Bronchial epithelial cell (primary cell): Measurements from ENCODE around the gene PRR15. TPM values are rescaled to one million over a fixed set of nuclear protein-coding genes. Genes with fewer than 3 reads are reported as not detected.

ENCODE experiments used
- DNase-seq: peaks from one replicate; pipeline ENCODE4 v3.0.0-alpha.2; 2010; ENCODE audit warnings: low read depth
- FAIRE-seq: peaks from 2 replicates; lab custom pipeline; 2011; peaks lifted over from hg19 to GRCh38; lab: Jason Lieb, UNC
- H3K27me3 ChIP-seq: 2 replicates; pipeline ENCODE4 v1.5.1; 2011; ENCODE audit warnings: low read length; ENCODE audit not compliant: control insufficient read depth, insufficient read depth
- H3K36me3 ChIP-seq: 2 replicates; pipeline ENCODE4 v1.5.1; 2011; ENCODE audit warnings: low read length; ENCODE audit not compliant: control insufficient read depth, insufficient read depth
- H3K4me3 ChIP-seq: 2 replicates; pipeline ENCODE4 v1.5.1; 2011; ENCODE audit warnings: mild to moderate bottlenecking, low read depth, low read length, control low read depth
- total RNA-seq: library from RNA; depleted of rRNA; stranded (reverse); fragments of >200 nt; gene quantifications from 2 replicates; pipeline ENCODE4 v1.2.1, GENCODE V29; 2014
- TF ChIP-seq, protein P1 (sequence below): IDR thresholded peaks from 2 replicates; pipeline ENCODE4 v1.5.1; 2011; ENCODE audit warnings: mild to moderate bottlenecking, moderate library complexity, low read length, control low read depth, inconsistent platforms; ENCODE audit not compliant: insufficient read depth, severe bottlenecking

Gene PRR15
- total RNA-seq, 1 donor from 2014 or later: 2.1 TPM

- Histone ChIP-seq H3K27me3 (no peaks in the 10 kb centered on the region), H3K4me3 (no peak overlapping the region), H3K36me3 (no peaks in the 10 kb centered on the region)
- DNase-seq (no peak), FAIRE-seq (no peak)
- TF ChIP-seq, protein P1, sequence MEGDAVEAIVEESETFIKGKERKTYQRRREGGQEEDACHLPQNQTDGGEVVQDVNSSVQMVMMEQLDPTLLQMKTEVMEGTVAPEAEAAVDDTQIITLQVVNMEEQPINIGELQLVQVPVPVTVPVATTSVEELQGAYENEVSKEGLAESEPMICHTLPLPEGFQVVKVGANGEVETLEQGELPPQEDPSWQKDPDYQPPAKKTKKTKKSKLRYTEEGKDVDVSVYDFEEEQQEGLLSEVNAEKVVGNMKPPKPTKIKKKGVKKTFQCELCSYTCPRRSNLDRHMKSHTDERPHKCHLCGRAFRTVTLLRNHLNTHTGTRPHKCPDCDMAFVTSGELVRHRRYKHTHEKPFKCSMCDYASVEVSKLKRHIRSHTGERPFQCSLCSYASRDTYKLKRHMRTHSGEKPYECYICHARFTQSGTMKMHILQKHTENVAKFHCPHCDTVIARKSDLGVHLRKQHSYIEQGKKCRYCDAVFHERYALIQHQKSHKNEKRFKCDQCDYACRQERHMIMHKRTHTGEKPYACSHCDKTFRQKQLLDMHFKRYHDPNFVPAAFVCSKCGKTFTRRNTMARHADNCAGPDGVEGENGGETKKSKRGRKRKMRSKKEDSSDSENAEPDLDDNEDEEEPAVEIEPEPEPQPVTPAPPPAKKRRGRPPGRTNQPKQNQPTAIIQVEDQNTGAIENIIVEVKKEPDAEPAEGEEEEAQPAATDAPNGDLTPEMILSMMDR: no peak
These were observed 43.6 kb downstream of the PRR15 start for GRCh38 chr7:29607259-29607658.

DNA sequence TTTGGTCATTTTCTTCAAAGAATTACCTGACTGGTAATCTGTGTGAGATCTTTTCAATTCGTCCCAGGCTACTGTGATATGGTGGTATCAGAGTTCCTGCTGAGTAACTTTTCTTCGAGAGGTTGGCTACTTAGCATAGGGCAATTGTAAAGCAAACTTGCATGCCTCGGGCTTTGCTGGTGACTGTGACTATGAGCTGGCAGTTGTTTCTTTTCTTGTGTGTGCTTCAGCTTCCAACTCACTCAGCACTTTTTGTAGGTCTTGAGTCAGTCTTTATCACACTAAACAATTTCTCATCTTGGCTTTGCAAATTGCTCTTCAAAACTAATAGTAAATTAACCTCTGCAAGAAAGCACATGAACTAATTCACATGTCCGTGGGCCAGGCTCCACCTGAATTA, 44.3 kb downstream of the PRR15 start:
- TF ChIP-seq, protein P1: no peak
- no peaks in the 10 kb centered on the region for H3K27me3 ChIP-seq
- H3K36me3 ChIP-seq: no peaks in the 10 kb centered on the region
- FAIRE-seq: peak; percentile 85
- DNase-seq: peak; percentile 97
- no peak overlapping the region for H3K4me3 ChIP-seq

- FAIRE-seq: peak; percentile 64
- DNase-seq: peak; percentile 89
- Histone ChIP-seq H3K4me3 (no peak overlapping the region), H3K36me3 (no peaks in the 10 kb centered on the region), H3K27me3 (no peaks in the 10 kb centered on the region)
- TF ChIP-seq, protein P1: peak; percentile 80
These were observed 45.8 kb downstream of the PRR15 start for GRCh38 chr7:29609162-29610037.

- DNase-seq (no peak), FAIRE-seq (no peak)
- TF ChIP-seq, protein P1: no peak
- no peaks in the 10 kb centered on the region for H3K27me3 ChIP-seq
- no peak overlapping the region for H3K4me3 ChIP-seq
- H3K36me3 ChIP-seq: no peaks in the 10 kb centered on the region
These were observed 46.5 kb downstream of the PRR15 start for GRCh38 chr7:29610086-29610485.

DNA sequence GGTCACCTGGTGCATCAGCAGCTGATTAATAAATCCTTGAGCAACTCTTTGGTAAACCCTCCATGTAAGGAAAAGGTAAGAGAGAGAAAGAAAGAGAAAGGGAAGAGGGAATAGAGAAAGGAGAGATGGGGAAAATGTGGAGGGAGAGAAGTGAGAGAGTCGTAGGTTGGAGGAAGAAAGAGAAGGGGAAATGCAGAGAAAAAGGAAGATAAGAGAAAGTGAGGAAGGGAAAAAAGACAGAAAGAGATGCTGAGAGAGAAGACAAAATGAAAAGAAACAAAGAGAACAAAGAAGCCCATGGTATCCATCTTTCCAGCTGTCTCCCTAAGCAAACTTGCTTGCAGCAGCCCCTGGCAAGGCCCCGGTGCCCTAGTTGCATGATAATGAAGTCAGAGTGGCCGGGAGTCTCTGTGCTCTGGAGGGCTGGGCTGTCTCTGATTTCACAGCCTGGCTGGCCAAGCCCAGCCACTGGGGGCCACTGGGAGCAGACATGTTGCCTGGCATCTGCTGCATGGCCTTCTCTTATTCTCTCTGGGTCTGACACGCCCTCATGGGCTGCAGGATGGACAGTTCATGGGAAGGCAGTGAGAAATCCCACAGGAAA, 48.4 kb downstream of the PRR15 start:
- TF ChIP-seq, protein P1: no peak
- DNase-seq: no peak
- Histone ChIP-seq H3K36me3 (no peaks in the 10 kb centered on the region), H3K4me3 (no peak overlapping the region), H3K27me3 (no peaks in the 10 kb centered on the region)
- no peak for FAIRE-seq
